Fibroblast of lung (primary cell): Measurements from ENCODE around the gene BTBD9. TPM values are rescaled to one million over a fixed set of nuclear protein-coding genes. Genes with fewer than 3 reads are reported as not detected.

ENCODE experiments used
- DNase-seq, 2 donors: peaks; one replicate each; pipeline versions ENCODE4 v3.0.0 to v3.0.0-alpha.2; 2010; ENCODE audit warnings: low read depth in 2 of 2
- H2AFZ ChIP-seq: 2 replicates; pipeline ENCODE4 v1.5.1; 2012; ENCODE audit warnings: low read length, control low read depth, inconsistent platforms
- H3K27ac ChIP-seq: 2 replicates; pipeline ENCODE4 v1.5.1; 2011; ENCODE audit warnings: low read length, control low read depth; ENCODE audit not compliant: insufficient read depth
- H3K27me3 ChIP-seq: 2 replicates; pipeline ENCODE4 v1.5.1; 2011; ENCODE audit warnings: mild to moderate bottlenecking, low read length; ENCODE audit not compliant: control insufficient read depth, insufficient read depth
- H3K36me3 ChIP-seq: 2 replicates; pipeline ENCODE4 v1.5.1; 2011; ENCODE audit warnings: low read length; ENCODE audit not compliant: control insufficient read depth, insufficient read depth
- H3K4me1 ChIP-seq: 2 replicates; pipeline ENCODE4 v1.5.1; 2011; ENCODE audit warnings: low read length; ENCODE audit not compliant: control insufficient read depth, insufficient read depth; ENCODE audit errors: extremely low read depth
- H3K4me2 ChIP-seq: 2 replicates; pipeline ENCODE4 v1.5.1; 2011; ENCODE audit warnings: low read length, control low read depth; ENCODE audit not compliant: insufficient read depth; ENCODE audit errors: extremely low read depth
- H3K4me3 ChIP-seq, 4 experiments: fragments of 200-600 bp in 1 of 4; sonication (generic) in 1 of 4; replicated peaks in 1 of 4; 2 replicates each; pipeline ENCODE4 v1.5.1; 2011 to 2016; ENCODE audit warnings: low read length in 4 of 4, low read depth in 3 of 4, mild to moderate bottlenecking in 3 of 4, control low read depth in 2 of 4, inconsistent platforms in 1 of 4, mixed read lengths in 1 of 4; ENCODE audit not compliant: insufficient read depth in 1 of 4; ENCODE audit errors: control extremely low read depth in 1 of 4
- H3K79me2 ChIP-seq: 2 replicates; pipeline ENCODE4 v1.5.1; 2012; ENCODE audit warnings: mild to moderate bottlenecking, low read length, inconsistent platforms; ENCODE audit not compliant: control insufficient read depth, insufficient read depth
- H3K9ac ChIP-seq: 2 replicates; pipeline ENCODE4 v1.5.1; 2011; ENCODE audit warnings: mild to moderate bottlenecking, low read length, control low read depth; ENCODE audit not compliant: insufficient read depth
- H3K9me3 ChIP-seq: 2 replicates; pipeline ENCODE4 v1.5.1; 2012; ENCODE audit warnings: low read depth, low read length; ENCODE audit not compliant: control insufficient read depth, insufficient read depth
- H4K20me1 ChIP-seq: 2 replicates; pipeline ENCODE4 v1.5.1; 2011; ENCODE audit warnings: low read length; ENCODE audit not compliant: control insufficient read depth, insufficient read depth; ENCODE audit errors: extremely low read depth
- EZH2 ChIP-seq: IDR thresholded peaks from 2 replicates; pipeline ENCODE4 v1.5.1; 2012; ENCODE audit warnings: low read length, control low read depth, mild to moderate bottlenecking; ENCODE audit errors: missing control alignments
- polyA plus RNA-seq, 2 donors: library from polyadenylated mRNA; depleted of rRNA in 1 of 2; stranded (reverse) in 1 of 2; unstranded in 1 of 2; fragments of >200 nt; gene quantifications; 2 replicates each; pipeline ENCODE4 v1.2.1, GENCODE V29; 2011 to 2012; ENCODE audit warnings: missing spikeins in 1 of 2
- total RNA-seq: library from RNA; depleted of rRNA; stranded (reverse); fragments of >200 nt; gene quantifications from 2 replicates; pipeline ENCODE4 v1.2.1, GENCODE V29; 2014
- TF ChIP-seq, protein P1 (sequence below), 2 donors: IDR thresholded peaks in 1 of 2; conservative IDR thresholded peaks in 1 of 2; 1 replicate in 1 of 2; 2 replicates in 1 of 2; pipeline ENCODE4 v1.5.1; 2011 to 2012; ENCODE audit warnings: low read length in 2 of 2, control low read depth in 1 of 2, inconsistent platforms in 1 of 2, low read depth in 1 of 2, mild to moderate bottlenecking in 1 of 2

BTBD9 gene
- total and polyA plus RNA-seq, 2 donors (not counting 1 experiment from before 2014, with no cell fraction given): 7.7 to 13.4 TPM

DNA sequence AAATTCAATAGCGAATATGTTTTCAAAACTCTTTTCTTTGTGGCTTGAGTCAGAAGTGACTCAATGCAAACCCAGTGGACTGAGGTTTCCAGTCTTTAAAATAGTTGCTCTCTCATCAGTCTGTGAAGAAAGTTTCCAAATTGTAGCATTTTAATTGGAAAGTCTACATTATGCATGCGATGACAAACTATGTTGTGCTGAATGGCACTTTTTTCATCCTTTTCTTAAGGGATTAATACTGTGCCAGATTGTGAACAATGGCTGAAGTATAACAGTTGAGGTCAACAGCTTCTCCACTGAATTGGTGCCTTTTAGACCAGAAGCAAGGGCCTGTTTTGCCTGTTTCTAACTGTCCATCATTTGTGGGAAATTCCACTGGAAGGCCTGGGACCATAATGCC, 377.1 kb downstream of the BTBD9 start:
- H3K27ac ChIP-seq: peak overlapping the region; percentile 70
- H3K4me1 ChIP-seq: peaks cover 21% of the 10 kb centered on the region
- no peaks in the 10 kb centered on the region for H3K36me3 ChIP-seq
- peak overlapping the region in 1 of 4 experiments; percentile 11 for H3K4me3 ChIP-seq
- TF ChIP-seq, protein P1, sequence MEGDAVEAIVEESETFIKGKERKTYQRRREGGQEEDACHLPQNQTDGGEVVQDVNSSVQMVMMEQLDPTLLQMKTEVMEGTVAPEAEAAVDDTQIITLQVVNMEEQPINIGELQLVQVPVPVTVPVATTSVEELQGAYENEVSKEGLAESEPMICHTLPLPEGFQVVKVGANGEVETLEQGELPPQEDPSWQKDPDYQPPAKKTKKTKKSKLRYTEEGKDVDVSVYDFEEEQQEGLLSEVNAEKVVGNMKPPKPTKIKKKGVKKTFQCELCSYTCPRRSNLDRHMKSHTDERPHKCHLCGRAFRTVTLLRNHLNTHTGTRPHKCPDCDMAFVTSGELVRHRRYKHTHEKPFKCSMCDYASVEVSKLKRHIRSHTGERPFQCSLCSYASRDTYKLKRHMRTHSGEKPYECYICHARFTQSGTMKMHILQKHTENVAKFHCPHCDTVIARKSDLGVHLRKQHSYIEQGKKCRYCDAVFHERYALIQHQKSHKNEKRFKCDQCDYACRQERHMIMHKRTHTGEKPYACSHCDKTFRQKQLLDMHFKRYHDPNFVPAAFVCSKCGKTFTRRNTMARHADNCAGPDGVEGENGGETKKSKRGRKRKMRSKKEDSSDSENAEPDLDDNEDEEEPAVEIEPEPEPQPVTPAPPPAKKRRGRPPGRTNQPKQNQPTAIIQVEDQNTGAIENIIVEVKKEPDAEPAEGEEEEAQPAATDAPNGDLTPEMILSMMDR (conservative IDR thresholded peaks at IDR 0.05 in 1 of 2, IDR thresholded peaks at IDR 0.05 in 1 of 2; ENCODE audit: low read depth in 1 of 2, low read length in 2 of 2): no peak
- TF ChIP-seq EZH2: no peak
- H3K4me2 ChIP-seq: peak overlapping the region; percentile 83
- H3K27me3 ChIP-seq: no peaks in the 10 kb centered on the region
- H2AFZ ChIP-seq: no peak overlapping the region
- no peaks in the 10 kb centered on the region for H4K20me1 ChIP-seq
- DNase-seq: peak; percentile 39 to 86
- H3K9ac ChIP-seq: no peak overlapping the region
- no peaks in the 10 kb centered on the region for H3K9me3 ChIP-seq
- H3K79me2 ChIP-seq: no peaks in the 10 kb centered on the region

DNA sequence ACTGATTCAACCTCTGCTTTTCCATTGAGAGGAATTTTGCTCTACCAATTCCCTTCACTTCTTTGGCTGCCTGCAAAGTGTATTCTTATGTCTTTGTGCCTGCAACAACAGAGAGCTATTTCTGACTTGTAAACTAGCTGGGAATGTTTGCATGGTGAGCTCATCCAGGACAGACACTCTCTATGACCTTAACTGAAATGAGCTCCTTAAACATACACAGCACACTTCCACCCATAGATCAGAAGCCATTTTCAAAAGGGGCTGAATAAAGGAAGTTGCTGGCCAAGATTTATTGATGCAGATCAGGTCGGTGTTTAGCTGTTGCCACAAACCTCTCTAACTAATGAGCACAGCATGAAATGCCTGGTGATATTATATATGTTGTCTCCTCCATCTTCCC, 377.7 kb downstream of the BTBD9 start:
- Histone ChIP-seq H3K27me3 (no peaks in the 10 kb centered on the region), H3K9me3 (no peaks in the 10 kb centered on the region), H3K4me2 (peak overlapping the region; percentile 83), H4K20me1 (no peaks in the 10 kb centered on the region), H3K79me2 (no peaks in the 10 kb centered on the region), H3K27ac (peak overlapping the region; percentile 70), H3K36me3 (no peaks in the 10 kb centered on the region), H3K4me1 (peaks cover 21% of the 10 kb centered on the region), H3K4me3 (peak overlapping the region; percentile 7 to 16 (median 12)), H2AFZ (no peak overlapping the region), H3K9ac (peak overlapping the region; percentile 16)
- peak; percentile 74 to 96 for DNase-seq
- TF ChIP-seq, protein P1 (conservative IDR thresholded peaks at IDR 0.05 in 1 of 2, IDR thresholded peaks at IDR 0.05 in 1 of 2; ENCODE audit: low read depth in 1 of 2, low read length in 2 of 2): no peak
- no peak for TF ChIP-seq EZH2

DNA sequence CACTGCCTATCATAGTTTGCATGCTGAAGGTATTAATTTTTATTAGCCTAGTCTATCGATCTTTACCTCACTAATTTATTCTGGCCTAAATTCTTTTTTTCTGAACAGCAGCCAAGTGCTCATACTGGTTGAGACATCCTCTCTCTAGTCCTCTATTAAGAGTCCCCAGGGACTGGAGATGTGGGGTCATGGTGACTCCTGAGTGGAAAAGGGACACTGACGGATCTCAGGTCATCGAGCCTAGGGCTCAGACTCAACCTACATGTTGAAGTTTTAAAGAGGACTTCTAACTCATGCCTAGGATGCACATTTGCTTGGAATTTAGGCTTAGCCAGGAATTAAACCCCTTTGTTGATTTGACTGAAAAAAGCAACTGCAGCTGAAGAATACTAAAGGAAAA, 378.1 kb downstream of the BTBD9 start:
- no peaks in the 10 kb centered on the region for H3K9me3 ChIP-seq
- no peaks in the 10 kb centered on the region for H3K36me3 ChIP-seq
- H2AFZ ChIP-seq: no peak overlapping the region
- H3K9ac ChIP-seq: no peak overlapping the region
- peak overlapping the region; percentile 83 for H3K4me2 ChIP-seq
- H4K20me1 ChIP-seq: no peaks in the 10 kb centered on the region
- H3K4me1 ChIP-seq: peaks cover 21% of the 10 kb centered on the region
- no peaks in the 10 kb centered on the region for H3K79me2 ChIP-seq
- peak overlapping the region; percentile 70 for H3K27ac ChIP-seq
- H3K4me3 ChIP-seq: peak overlapping the region in 2 of 4 experiments; percentile 7 to 16
- H3K27me3 ChIP-seq: no peaks in the 10 kb centered on the region
- no peak for DNase-seq
- TF ChIP-seq, protein P1 (conservative IDR thresholded peaks at IDR 0.05 in 1 of 2, IDR thresholded peaks at IDR 0.05 in 1 of 2; ENCODE audit: low read depth in 1 of 2, low read length in 2 of 2): no peak
- no peak for TF ChIP-seq EZH2
